ENCODE results near the gene SLC25A18. TPM values are rescaled to one million over a fixed set of nuclear protein-coding genes. Genes with fewer than 3 reads are reported as not detected.

The SLC25A18 gene
- total and polyA plus RNA-seq, 7 donors, result 0.99 to 9.1 (median 4.7) TPM; not detected in 1

GRCh38 chr22:17542452-17542851 is 20.8 kb upstream of the SLC25A18 start:
- Histone ChIP-seq H3K4me3 (no peak overlapping the region), H3K36me3 (no peaks in the 10 kb centered on the region), H3K27me3 (no peaks in the 10 kb centered on the region), H3K9me3 (no peaks in the 10 kb centered on the region), H3K27ac (no peak overlapping the region), H3K4me1 (no peaks in the 10 kb centered on the region)
- intact Hi-C loops (cut with DNase I), result no loop called here
- WGBS, 2 donors, result 93 to 94% methylated on average over 14 of the region's 14 CpGs
- DNase-seq, result no peak
- no peak for TF ChIP-seq POLR2AphosphoS5 (IDR thresholded peaks at IDR 0.05)
- no peak for TF ChIP-seq POLR2A (IDR thresholded peaks at IDR 0.05)
- no peak for TF ChIP-seq EP300 (IDR thresholded peaks at IDR 0.05)

GRCh38 chr22:17548010-17548755 is 15.1 kb upstream of the SLC25A18 start:
- no peaks in the 10 kb centered on the region for H3K27me3 ChIP-seq
- 89 to 93% methylated on average over 23 of the region's 23 CpGs for WGBS, 2 donors
- intact Hi-C loops (cut with DNase I), result no loop called here
- TF ChIP-seq EP300 (IDR thresholded peaks at IDR 0.05) (no peak), CTCF (IDR thresholded peaks at IDR 0.05) (no peak), POLR2A (IDR thresholded peaks at IDR 0.05) (no peak), POLR2AphosphoS5 (IDR thresholded peaks at IDR 0.05) (no peak)
- H3K4me3 ChIP-seq, result no peak overlapping the region
- H3K36me3 ChIP-seq, result no peaks in the 10 kb centered on the region
- no peak for DNase-seq
- no peaks in the 10 kb centered on the region for H3K9me3 ChIP-seq
- H3K27ac ChIP-seq, result no peak overlapping the region
- H3K4me1 ChIP-seq, result peaks cover 0 to 10% (median 3%) of the 10 kb centered on the region in 4 donors

GRCh38 chr22:17548756-17549035 is 14.6 kb upstream of the SLC25A18 start:
- 93 to 97% methylated on average over 5 of the region's 5 CpGs for whole genome bisulfite sequencing, 2 donors
- intact Hi-C loops (cut with DNase I), result no loop called here
- no peaks in the 10 kb centered on the region for H3K36me3 ChIP-seq
- peaks cover 0 to 10% (median 3%) of the 10 kb centered on the region in 4 donors for H3K4me1 ChIP-seq
- no peak for TF ChIP-seq POLR2AphosphoS5 (IDR thresholded peaks at IDR 0.05)
- TF ChIP-seq EP300 (IDR thresholded peaks at IDR 0.05), result no peak
- TF ChIP-seq POLR2A (IDR thresholded peaks at IDR 0.05), result no peak
- TF ChIP-seq CTCF (IDR thresholded peaks at IDR 0.05), result no peak
- DNase-seq, result no peak
- no peak overlapping the region for H3K4me3 ChIP-seq
- H3K27ac ChIP-seq, result no peak overlapping the region
- no peaks in the 10 kb centered on the region for H3K27me3 ChIP-seq
- H3K9me3 ChIP-seq, result no peaks in the 10 kb centered on the region

GRCh38 chr22:17549183-17549582 is 14.1 kb upstream of the SLC25A18 start:
- Histone ChIP-seq H3K27me3 (no peaks in the 10 kb centered on the region), H3K4me3 (no peak overlapping the region), H3K9me3 (no peaks in the 10 kb centered on the region), H3K36me3 (no peaks in the 10 kb centered on the region), H3K4me1 (peaks cover 0 to 10% (median 3%) of the 10 kb centered on the region in 4 donors), H3K27ac (no peak overlapping the region)
- TF ChIP-seq POLR2A (IDR thresholded peaks at IDR 0.05) (no peak), CTCF (IDR thresholded peaks at IDR 0.05) (no peak), POLR2AphosphoS5 (IDR thresholded peaks at IDR 0.05) (no peak), EP300 (IDR thresholded peaks at IDR 0.05) (no peak)
- no peak for DNase-seq
- WGBS, 2 donors, result 93% methylated on average over 10 of the region's 10 CpGs
- intact Hi-C loops (cut with DNase I), result no loop called here

GRCh38 chr22:17549655-17550054 is 13.6 kb upstream of the SLC25A18 start:
- Histone ChIP-seq H3K27ac (no peak overlapping the region), H3K4me3 (no peak overlapping the region), H3K36me3 (no peaks in the 10 kb centered on the region), H3K27me3 (no peaks in the 10 kb centered on the region), H3K9me3 (no peaks in the 10 kb centered on the region), H3K4me1 (peaks cover 0 to 10% (median 3%) of the 10 kb centered on the region in 4 donors)
- WGBS, 2 donors, result 86 to 94% methylated on average over 5 of the region's 5 CpGs
- intact Hi-C loops (cut with DNase I), result no loop called here
- no peak for DNase-seq
- no peak for TF ChIP-seq CTCF (IDR thresholded peaks at IDR 0.05)
- no peak for TF ChIP-seq POLR2A (IDR thresholded peaks at IDR 0.05)
- TF ChIP-seq POLR2AphosphoS5 (IDR thresholded peaks at IDR 0.05), result no peak
- no peak for TF ChIP-seq EP300 (IDR thresholded peaks at IDR 0.05)
